ENCODE data around the gene FLNB.
"Not testable (repeated sequence)": the region's sequence is repeated elsewhere in the genome, so short reads cannot be mapped to it uniquely, and the experiment has no call there.

The FLNB gene

DNA sequence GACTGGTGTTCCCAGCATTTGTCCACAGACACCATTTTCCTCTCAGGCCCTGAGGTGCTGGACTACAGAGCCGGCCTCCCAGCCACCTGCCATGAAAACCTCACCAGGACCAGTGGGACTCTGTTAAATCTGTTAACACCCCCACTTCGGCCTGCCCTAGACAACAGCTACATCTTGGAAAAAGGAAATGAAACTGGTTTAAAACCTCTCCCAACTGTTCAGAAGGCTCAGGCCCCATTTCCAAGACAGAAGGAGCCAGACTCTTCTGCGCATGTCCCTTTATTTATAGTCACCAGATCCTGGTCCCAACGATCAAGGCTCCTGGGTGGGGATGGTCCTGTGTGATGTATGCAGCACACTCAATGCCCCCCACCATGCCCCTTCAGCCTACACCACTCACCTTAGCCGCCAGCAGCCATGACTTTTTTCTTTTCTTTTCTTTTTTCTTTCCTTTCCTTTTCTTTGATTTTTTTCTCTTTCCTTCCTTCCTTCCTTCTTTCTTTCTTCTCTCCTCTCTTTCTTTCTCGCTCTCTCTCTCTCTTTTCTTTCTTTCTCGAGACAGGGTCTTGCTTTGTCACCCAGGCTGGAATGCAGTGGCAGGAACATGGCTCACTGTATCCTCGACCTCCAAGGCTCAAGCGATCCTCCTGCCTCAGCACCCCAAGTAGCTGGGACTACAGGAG, 25.5 kb upstream of the FLNB start:
- DNase-seq (ENCODE audit: low spot score): no peak

DNA sequence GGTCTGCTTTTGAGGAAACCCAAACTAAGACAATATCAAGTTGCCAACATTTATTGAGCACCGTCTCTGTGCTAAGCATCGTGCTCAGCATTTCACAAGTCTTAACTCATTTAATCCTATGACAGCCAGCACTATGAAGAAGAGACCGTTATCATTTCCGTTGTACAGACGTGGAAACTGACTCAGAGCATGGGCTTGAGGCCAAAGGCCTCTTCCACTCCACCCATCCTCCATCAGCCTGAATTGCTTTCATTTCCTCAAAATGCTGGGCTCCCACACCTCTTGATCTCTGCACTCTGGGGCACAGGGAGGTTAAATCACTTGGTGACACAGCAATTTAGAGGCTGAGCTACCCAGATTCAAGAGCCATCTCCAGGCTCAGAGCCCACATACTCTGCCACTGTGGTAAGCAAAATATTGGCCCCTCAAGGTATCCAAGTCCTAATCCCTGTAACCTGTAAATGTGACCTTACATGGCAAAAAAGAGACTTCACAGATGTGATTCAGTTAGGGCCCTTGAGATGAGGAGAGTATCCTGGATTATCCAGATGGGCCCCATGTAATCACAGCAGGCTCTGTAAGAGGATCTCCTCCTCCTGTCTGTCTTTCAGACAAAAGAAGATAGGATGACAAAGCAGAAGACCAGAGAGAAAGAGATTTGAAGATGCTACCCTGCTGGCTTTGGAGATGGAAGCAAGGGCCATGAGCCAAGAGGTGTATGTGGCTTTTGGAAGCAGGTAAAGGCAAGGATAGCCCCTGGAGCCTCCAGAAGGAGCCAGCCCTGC, 24.3 kb upstream of the FLNB start:
- DNase-seq (ENCODE audit: low spot score): peak; percentile 81

DNA sequence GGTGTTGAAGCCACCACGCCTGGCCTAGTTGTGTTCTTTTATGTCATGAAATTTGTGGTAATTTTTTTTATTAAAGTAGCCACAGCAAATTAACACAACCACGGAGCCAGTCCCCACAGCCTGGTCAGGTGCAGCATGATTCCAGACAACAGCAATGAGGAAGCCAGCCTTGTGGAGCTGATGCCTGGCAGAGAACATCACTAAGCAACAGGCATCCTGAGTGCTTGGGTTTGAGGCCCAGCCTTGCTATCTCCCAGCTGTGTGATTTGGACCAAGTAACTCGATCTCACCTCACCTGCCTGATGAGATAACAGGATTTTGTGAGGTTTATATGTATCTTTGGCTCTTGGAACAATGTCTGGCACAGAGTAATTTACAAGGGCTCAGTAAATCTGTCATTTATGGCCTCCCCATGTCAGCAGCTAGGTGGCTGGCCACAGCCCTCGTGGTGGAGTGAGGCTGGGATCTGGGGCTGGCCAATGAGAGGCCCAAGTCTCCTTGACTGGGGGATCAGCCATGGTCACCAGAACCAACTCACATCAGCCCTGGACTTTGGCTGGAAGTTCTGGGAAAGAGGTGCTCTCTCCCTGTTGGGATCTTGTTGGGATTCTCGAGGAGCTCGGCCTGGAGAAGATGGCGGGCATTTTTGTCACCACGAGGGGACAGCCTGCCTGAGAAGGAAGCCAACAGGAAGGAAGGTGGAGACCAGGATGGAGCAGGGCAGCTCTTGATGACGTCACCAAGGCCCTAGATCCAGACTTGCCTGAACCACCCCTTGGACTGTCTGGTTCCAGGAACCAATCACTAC, 22.8 kb upstream of the FLNB start:
- no peak for DNase-seq (ENCODE audit: low spot score)

DNA sequence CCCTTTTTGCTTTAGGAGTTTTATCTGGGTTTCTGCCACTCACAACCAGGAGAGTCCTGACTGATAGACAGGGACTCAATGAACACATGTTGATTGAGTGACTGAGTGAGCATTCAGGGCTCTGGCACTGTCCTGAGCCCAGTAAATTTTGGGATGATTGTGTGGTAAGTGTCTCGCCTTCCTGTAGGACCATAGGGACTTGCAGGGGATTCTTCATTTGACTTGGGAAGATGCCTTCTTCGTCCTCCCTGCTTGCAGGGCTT, 22.3 kb upstream of the FLNB start:
- DNase-seq (ENCODE audit: low spot score): no peak

DNA sequence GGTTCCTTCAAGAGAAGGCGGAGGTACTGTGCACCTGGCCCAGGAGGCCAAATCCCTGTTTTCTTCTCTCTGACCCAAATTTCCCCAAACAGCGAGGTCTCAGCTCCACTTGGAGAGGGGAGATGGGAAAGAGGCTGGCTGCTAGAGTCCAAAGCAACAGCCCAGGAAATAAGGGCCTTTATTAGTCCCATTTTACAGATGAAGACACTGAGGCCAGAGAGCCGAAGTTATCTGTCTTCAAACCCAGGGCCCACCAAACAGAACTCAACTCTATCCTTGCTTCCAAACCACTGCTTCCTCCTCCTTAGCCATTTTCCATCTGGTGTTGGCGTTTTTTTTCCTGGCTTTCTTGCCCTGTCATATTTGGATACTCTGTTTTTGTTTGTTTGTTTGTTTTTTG, 22.0 kb upstream of the FLNB start:
- DNase-seq (ENCODE audit: low spot score): no peak

DNA sequence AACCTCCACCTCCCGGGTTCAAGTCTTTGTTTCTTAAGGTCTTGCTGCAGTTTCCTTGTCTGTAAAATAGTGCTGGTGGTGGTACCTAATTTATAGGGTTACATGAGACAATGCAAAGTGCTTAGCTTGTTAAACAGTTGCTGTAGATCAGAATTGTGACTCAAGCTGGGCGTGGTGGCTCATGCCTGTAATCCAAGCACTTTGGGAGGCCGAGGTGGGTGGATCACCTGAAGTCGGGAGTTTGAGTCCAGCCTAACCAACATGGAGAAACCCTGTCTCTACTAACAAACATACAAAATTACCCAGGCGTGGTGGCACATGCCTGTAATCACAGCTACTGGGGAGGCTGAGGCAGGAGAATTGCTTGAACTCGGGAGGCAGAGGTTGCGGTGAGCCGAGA, 19.0 kb upstream of the FLNB start:
- not testable (repeated sequence) for DNase-seq (ENCODE audit: low spot score)

DNA sequence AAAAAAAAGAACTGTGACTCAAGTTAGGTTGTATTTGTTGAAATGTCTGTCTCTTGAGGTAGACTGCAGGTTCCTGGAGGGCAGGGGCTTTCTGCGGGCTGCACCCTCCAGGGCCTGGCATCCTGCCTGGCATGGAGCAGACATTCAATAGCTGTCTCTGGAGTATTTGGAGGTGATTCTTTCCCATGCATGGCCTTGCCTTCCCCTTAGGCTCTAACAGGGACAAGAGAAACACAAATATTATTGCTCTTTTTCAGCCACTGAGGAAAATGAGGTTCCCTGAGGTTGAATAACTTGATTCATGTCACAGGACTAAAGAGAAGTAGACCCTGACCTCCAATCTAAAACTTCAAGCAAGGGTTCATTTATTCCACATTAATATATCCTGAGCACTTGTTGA, 18.6 kb upstream of the FLNB start:
- no peak for DNase-seq (ENCODE audit: low spot score)

DNA sequence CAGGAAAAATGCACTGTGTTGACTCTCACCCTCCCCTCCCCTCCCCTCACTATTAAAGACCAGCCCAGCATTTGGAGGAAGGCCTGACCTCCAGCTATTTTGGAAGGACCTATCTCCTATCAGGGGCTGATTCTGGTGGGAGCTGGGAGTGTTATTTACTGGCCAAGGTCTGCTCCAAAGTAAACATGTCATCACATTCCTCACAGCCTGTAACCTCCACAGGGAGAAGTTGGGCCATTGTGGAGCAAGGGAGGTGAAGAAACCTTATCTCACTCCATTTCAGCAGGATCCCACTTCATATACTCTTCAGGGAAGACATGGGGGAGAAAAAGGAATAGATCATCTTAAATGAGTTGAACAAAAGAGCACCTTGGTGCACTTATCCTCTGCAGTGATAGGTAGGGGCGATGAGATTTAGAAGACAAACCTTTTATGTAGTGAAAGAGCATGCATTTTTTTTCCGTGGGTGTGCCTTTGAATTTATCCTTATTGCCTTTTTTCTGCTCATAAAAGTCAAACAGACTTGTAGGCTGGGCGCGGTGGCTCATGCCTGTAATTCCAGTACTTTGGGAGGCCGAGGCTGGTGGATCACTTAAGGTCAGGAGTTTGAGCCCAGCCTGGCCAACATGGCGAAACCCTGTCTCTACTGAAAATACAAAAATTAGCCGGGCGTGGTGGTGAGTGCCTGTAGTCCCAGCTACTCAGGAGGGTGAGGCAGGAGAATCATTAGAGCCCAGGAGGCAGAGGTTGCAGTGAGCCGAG, 15.6 kb upstream of the FLNB start:
- DNase-seq (ENCODE audit: low spot score): no peak

DNA sequence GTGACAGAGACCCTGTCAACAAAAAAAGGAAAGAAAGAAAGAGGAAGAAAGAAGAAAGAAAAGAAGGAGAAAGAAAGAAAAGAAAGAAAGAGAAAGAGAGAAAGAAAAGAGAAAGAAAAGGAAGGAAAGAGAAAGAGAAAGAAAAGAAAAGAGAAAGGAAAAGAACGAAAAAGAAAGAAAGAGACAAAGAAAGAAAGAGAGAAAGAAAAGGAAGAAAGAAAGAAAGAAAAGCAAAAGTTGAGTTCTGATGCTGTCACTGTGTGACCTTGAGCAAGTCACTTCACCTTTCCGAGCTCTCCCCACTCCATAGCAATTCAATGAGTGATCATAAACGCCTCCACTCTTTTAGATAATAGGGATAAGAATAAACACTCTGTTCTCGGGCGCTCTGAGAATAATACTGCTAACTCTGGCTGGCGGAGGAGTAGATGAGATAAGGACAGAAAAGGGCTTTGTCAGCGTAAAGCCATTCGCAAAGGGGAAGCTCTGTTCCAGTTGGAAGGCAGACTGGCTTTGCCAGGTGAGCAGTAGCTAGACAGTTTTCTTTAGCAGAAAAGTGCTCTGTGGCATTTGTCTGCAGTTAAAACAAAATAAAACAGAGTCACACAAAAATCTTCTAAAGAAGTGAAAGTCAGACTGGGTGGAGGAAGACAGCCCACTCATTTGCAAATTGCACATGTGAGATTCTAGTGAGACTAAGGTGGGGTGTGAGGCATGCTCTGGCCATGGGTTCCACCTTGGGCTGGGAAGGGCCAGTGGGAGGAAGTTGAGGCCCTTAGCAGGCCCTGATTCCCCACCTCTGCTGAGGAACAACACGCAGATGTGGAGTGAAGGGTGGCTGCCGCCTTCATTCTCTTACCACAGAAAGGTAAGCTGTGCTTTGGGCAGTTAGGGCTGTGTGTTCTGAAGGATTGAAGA, 9.6 kb upstream of the FLNB start:
- DNase-seq (ENCODE audit: low spot score): no peak

DNA sequence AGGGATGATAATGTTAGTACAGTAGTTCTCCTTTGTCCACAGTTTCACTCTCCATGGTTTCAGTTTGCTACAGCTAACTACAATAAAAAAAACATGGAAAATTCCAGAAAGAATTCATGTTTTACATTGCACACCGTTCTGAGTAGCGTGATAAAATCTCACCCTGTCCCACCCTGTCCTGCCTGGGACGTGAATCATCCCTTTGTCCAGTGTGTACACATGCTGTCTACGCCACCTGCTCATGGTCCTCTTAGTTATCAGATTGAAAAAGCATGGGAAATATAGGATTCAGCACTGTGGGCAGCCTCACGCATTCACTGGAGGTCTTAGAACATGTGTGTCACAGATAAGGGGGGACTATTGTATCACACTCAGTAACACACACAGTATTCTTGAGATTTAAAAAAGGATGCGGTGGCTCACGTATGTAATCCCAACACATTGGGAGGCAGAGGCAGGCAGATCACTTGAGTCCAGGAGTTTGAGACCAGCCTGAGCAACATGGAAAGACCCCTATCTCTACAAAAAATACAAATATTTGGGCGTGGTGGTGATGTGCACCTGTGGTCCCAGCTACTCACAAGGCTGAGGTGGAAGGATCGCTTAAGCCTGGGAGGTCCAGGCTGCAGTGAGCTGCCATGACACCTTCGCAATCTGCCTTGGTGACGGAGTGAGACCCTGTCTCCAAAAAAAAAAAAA, 8.7 kb upstream of the FLNB start:
- no peak for DNase-seq (ENCODE audit: low spot score)

DNA sequence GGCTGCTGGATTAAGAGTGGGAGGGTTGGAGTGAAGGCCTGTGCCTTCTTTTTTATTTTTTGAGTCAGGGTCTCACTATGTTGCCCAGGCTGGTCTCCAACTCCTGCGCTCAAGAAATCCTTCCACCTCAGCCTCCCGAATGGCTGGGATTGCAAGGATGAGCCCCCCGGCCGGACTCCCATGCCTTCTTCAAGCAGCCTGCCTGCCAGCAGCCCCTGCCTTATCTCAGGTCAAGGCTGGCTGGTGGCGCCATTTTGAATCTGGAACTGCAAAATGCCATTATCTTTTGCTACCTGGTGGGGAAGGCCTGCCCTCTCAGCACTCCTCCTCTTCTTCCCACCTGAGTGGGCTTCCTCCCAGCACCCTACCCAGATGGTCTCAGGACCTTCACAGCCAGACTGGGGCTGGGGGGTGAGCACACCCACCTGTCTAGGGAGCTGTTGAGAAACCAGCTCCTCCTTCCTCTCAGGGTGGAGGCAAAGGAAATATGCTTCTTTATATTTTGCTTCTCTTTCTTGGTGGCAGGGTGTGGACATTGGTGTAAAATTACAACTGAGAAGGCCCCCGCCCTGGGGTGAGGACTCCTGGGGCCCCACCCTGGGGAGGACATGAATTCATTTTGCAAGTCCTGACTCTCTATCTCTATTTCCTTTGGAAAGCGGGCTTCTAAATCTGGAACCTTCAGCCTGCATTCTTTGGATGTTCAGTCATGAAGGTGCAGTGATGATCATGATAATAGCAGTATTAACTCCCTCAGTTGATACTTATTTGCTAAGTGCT, 7.7 kb upstream of the FLNB start:
- DNase-seq (ENCODE audit: low spot score): no peak

DNA sequence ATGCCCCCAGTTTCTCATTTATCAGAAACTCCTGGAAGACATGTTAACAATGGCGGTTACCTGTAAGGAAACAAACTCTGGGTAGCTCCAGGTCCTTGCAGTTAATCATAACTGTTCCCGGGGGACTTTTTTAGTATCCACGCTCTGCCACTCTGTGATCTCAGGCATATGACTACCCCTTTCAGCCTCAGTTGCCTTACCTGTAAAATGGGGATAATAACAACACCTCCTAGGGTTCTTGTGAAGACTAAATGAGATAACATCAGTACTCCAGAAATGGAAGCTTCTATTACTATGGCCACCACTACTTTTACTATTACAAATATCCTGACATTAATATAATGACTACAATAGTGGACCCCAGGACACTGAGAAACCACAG, 7.1 kb upstream of the FLNB start:
- DNase-seq (ENCODE audit: low spot score): no peak

DNA sequence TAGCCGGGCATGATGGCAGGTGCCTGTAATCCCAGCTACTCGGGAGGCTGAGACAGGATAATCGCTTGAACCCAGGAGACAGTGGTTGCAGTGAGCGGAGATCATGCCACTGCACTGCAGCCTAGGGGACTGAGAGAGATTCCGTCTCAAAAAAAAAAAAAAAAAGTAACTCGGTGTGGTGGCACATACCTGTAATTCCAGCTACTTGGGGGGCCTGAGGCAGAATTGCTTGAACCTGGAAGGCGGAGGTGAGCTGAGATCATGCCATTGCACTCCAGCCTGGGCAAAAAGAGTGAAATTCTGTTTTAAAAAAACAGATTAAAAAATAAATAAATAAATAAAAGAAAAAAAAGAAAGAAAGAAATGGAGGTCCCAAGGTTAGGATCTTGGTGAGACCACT, 6.2 kb upstream of the FLNB start:
- DNase-seq (ENCODE audit: low spot score): no peak

DNA sequence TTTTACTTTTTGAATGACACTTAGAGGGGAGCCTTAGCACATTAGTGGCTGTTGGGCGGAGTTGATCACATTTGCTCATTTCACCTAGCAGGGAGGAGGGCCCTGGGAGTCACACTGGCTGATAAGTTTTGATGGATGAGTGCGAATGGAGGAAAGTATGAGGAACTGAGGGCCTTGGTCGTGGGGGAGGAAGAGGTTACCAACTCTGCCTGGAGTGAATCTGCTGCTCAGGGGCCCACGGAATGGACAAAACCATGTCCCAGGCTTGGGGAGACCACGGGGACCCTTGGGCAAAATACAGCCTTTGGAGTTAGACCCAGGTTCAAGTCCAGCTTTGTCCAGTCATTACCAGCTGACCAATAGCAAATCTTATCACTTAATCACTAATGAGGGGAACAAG, 5.1 kb upstream of the FLNB start:
- no peak for DNase-seq (ENCODE audit: low spot score)

DNA sequence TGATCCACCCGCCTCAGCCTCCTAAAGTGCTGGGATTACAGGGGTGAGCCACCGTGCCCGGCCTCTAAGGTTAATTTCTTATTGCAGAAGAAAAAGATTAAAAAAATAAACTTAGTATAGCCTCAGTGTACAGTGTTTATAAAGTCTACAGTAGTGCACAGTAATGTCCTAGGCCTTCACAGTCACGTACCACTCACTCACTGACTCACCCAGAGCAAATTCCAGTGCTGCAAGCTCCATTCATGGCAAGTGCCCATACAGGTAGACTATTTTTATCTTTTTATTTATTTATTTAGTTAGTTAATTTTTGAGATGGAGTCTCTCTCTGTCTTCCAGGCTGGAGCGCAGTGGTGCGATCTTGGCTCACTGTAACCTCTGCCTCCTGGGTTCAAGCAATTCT, 3.2 kb upstream of the FLNB start:
- no peak for DNase-seq (ENCODE audit: low spot score)

DNA sequence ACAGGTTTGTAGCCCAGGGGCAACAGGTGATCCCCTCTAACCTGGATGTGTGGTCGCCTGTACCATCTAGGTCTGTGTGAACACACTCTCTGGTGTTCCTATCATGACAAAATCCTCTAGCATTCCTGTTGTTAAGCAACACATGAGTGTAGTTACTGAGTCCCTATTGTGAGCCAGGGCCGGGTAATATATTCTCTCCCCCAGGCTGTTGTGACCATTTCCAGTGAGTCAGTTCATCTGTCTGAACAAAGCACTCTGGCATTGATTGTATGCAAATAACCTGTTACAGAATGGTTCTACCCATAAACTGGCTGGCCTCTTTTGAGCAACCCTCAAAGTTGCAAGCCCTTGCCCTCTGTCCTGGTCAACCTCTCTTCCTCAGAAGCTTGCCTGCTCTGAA, 2.6 kb upstream of the FLNB start:
- DNase-seq (ENCODE audit: low spot score): peak; percentile 58

DNA sequence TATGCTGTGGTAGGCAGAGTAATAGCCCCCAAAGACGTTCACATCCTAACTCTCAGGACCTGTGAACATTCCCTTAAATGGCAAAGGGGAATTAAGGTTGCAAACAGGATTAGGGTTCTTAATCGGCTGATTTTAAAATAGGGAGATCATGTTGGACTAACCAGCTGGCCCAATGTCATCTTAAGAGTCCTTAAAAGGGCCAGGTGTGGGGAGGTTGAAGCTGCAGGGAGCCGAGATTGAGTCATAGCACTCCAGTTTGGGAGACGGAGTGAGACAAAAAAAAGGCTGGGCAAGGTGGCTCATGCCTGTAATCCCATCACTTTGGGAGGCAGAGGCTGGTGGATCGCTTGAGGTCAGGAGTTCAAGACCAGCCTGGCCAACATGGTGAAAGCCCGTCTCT, 1.6 kb upstream of the FLNB start:
- DNase-seq (ENCODE audit: low spot score): no peak

DNA sequence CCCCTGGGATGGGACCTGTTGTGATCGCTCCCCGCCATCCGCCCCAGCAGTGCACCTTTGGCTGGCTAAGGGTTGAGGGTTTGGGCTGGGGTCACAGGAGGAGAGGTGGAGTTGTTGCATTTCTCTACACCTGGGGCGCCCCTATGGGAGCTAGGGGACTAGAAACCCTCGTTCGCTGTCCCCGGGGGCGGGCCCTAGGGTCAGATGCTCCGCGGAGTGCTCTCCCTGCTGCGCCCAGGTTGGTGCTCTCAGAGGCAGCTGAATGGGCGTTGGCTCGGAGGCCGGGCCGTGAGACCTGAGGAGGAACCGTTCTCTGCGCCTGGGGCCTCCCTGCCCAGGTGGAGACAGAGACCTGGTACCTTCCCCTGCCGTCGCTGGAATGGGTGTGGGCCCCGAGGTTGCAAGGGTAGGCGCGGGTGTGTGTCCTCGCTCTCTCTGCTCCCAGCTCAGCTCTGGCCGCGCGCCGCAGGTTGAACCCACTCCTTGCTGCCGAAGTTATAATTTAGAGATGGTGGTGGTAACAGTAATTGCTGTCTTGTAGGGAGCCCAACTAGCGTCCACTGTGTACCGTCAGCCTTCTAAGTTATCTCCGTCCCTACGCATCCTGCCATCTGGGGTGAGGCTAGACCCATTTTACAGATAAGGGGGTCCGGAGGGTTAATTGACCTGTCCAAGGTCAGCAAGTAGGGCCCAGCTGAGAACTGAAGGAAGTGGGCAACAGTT, 965 bp downstream of the FLNB start:
- DNase-seq (ENCODE audit: low spot score): no peak

DNA sequence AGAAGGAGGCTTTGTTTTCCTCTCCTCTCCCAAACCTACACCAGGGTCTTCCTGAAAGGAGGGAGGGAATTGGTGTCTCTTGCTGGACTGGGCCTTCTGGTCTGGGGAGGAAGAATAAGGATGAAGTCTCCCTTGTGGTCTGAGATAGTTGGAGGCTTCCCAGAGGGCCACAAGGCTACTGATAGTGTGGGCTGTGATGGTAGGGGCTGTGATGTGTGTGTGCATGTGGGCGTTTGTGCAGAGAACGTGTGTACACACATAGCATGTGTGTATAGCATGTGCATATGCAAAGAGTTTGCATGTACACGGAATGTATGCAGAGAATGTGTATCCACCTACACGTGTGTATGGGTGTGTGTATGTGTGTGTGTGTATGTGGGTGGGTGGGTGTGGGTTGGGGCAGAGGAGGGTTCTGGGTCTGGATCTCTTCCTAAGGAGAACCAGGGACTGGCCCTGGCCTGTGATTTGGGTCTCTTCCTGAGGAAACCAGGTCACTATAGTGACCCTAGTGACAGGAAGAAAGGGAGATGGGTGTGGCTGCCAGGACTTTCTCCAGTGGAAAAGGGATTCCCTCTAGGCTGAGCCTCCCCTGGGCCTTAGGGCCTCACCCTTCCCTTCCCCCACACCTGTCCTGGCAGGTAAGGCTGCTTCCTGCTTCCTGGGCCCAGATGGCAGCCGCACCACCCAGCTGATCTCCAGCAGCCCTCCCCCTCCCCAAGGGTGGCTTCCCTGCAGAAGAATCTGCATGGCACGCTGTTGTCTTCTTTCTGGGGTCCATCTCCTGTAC, 1.7 kb downstream of the FLNB start:
- DNase-seq (ENCODE audit: low spot score): no peak
